HG03097 (cell line): ENCODE results near the gene MEIOSIN.
A peak's percentile ranks its signal among the peaks of the same experiment; 100 is the strongest.
"Not testable (repeated sequence)": the region's sequence is repeated elsewhere in the genome, so short reads cannot be mapped to it uniquely, and the experiment has no call there.

Experiments
- ATAC-seq: cut with Tn5 transposase; IDR thresholded peaks from one replicate; pipeline ENCODE4 v1.9.1; 2021; ENCODE audit not compliant: unreplicated experiment, low FRiP score

MEIOSIN gene

GRCh38 chr19:45733160-45733810 is at the start of gene MEIOSIN:
Gene MEIOSIN, plus strand, starts transcription at chr19:45733439. Its CDS starts 1,938 bp downstream, at chr19:45735377.
- no peak for ATAC-seq

- not testable (repeated sequence) for ATAC-seq
These were observed 48.2 kb upstream of the MEIOSIN start for GRCh38 chr19:45685045-45685444.

- ATAC-seq: no peak
These were observed 45.6 kb upstream of the MEIOSIN start for GRCh38 chr19:45687599-45687998.

- peak; percentile 45 for ATAC-seq
These were observed 41.6 kb upstream of the MEIOSIN start, which contains the start of gene SNRPD2 for GRCh38 chr19:45691516-45692186. Gene SNRPD2, minus strand, starts transcription at chr19:45691953. Its CDS starts 65 bp downstream, at chr19:45691888.

- peak; percentile 88 for ATAC-seq
These were observed 40.8 kb upstream of the MEIOSIN start, which contains the start of gene QPCTL for GRCh38 chr19:45692187-45693105. Gene QPCTL, plus strand, starts transcription at chr19:45692666. Its CDS starts 38 bp downstream, at chr19:45692704.

GRCh38 chr19:45693106-45693788 is 40.0 kb upstream of the MEIOSIN start:
- no peak for ATAC-seq

- no peak for ATAC-seq
These were observed 31.6 kb upstream of the MEIOSIN start for GRCh38 chr19:45701676-45702075.

GRCh38 chr19:45705115-45705514 is 28.1 kb upstream of the MEIOSIN start:
- ATAC-seq: no peak

GRCh38 chr19:45705710-45706415 is 27.4 kb upstream of the MEIOSIN start:
- no peak for ATAC-seq

GRCh38 chr19:45710356-45711130 is 22.7 kb upstream of the MEIOSIN start:
- ATAC-seq: no peak

GRCh38 chr19:45711851-45712698 is 21.2 kb upstream of the MEIOSIN start:
- no peak for ATAC-seq

- no peak for ATAC-seq
These were observed 20.6 kb upstream of the MEIOSIN start for GRCh38 chr19:45712699-45713067.

- no peak for ATAC-seq
These were observed 20.1 kb upstream of the MEIOSIN start for GRCh38 chr19:45713141-45713540.

- ATAC-seq: no peak
These were observed 18.1 kb upstream of the MEIOSIN start for GRCh38 chr19:45715139-45715538.

- ATAC-seq: no peak
These were observed 16.7 kb upstream of the MEIOSIN start for GRCh38 chr19:45716359-45717130.

- peak; percentile 93 for ATAC-seq
These were observed 15.9 kb upstream of the MEIOSIN start for GRCh38 chr19:45717131-45717982.
